Activated T-cell treated with anti-CD3 and anti-CD28 coated beads, Interleukin-2, amount 50 U/mL, for 24 hours (primary cell): ENCODE results near the gene DHRS1.
"Not testable (repeated sequence)": the region's sequence is repeated elsewhere in the genome, so short reads cannot be mapped to it uniquely, and the experiment has no call there.

Experiments used
- DNase-seq: peaks from one replicate; pipeline ENCODE4 v3.0.0-alpha.2; 2020
- H3K27ac Mint-ChIP-seq: 2 replicates; pipeline ENCODE4 v1.8.0; 2020; ENCODE audit warnings: mild to moderate bottlenecking, mixed read lengths
- H3K27me3 Mint-ChIP-seq: 2 replicates; pipeline ENCODE4 v1.8.0; 2020; ENCODE audit warnings: mixed read lengths
- H3K36me3 Mint-ChIP-seq: 2 replicates; pipeline ENCODE4 v1.8.0; 2020; ENCODE audit warnings: low read depth, mixed read lengths
- H3K4me1 Mint-ChIP-seq: 2 replicates; pipeline ENCODE4 v1.8.0; 2020; ENCODE audit warnings: low read depth, mixed read lengths
- H3K4me3 Mint-ChIP-seq: 2 replicates; pipeline ENCODE4 v1.8.0; 2020; ENCODE audit warnings: mild to moderate bottlenecking, moderate library complexity, mixed read lengths
- H3K9me3 Mint-ChIP-seq: 2 replicates; pipeline ENCODE4 v1.8.0; 2020; ENCODE audit warnings: mixed read lengths

DHRS1 gene

GRCh38 chr14:24332268-24332993, 32.9 kb upstream of the DHRS1 start:
- peaks cover 42% of the 10 kb centered on the region for H3K27me3 Mint-ChIP-seq
- H3K9me3 Mint-ChIP-seq: no peaks in the 10 kb centered on the region
- H3K36me3 Mint-ChIP-seq: peaks cover 9% of the 10 kb centered on the region
- H3K4me3 Mint-ChIP-seq: peak overlapping the region; percentile 64
- H3K4me1 Mint-ChIP-seq: peaks cover 46% of the 10 kb centered on the region
- peak; percentile 81 for DNase-seq
- H3K27ac Mint-ChIP-seq: peak overlapping the region; percentile 42

DNA sequence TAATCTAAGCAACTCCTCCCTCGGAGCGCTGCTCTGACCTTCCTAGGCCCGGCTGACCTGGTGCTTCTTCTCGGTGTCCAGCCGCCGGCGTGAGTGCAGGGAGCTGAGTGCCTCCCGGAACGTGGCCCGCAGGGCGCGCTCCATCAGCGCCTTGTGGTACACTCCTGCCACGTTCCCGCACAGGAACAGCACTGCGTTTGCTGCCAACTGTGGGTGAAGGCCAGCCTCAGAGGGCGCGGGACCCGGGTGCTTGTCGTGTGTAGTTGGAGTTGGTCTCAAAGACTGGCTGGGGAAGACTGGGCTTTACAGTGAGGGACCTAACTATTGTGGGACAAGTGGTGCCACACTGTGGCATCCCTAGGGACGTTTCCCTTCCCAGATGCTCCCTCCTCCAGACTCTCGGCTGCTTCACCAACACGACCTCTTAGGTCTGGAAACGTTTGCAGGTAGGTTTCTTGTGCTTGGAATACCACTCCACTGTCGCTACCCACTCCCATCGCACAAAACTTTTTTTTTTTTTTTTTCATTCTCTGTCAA, 32.2 kb upstream of the DHRS1 start:
- DNase-seq: no peak
- peaks cover 42% of the 10 kb centered on the region for H3K27me3 Mint-ChIP-seq
- H3K9me3 Mint-ChIP-seq: no peaks in the 10 kb centered on the region
- peaks cover 48% of the 10 kb centered on the region for H3K4me1 Mint-ChIP-seq
- peak overlapping the region; percentile 64 for H3K4me3 Mint-ChIP-seq
- H3K27ac Mint-ChIP-seq: peak overlapping the region; percentile 42
- peaks cover 6% of the 10 kb centered on the region for H3K36me3 Mint-ChIP-seq

DNA sequence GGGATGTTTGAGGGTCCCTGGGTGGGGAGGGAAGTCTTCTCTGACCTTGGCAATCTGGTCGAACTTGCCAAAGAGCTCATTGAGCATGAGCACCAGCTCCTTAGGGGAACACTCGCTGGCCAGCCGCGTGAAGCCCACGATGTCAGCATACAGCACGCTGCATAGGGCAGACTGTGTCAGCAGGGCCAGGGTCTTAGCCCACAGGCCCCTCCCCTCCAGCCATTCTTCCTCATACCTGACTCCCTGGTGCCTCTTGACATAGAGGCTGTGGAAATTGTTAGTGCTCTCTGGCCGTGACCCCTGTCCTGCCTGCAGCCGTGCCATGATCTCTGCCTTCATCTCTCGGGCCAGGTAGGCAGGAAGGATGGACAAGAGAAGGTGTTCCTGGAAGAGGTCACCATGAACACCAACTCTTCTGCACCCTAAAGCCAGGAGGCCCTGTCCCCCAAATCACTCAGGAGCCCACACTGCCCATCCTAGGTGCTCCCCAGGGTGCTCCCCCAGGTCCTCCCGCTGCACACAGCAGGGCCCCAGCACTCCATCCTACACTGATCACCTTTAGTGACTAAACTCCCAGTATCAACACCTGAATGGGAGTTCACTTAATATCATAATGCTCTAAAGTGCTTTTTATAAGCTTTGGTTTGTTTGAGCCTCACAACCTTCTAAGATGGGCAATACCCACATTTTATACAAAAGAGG, 31.5 kb upstream of the DHRS1 start:
- no peak for DNase-seq
- H3K9me3 Mint-ChIP-seq: no peaks in the 10 kb centered on the region
- H3K4me3 Mint-ChIP-seq: no peak overlapping the region
- H3K27ac Mint-ChIP-seq: no peak overlapping the region
- H3K27me3 Mint-ChIP-seq: peaks cover 39% of the 10 kb centered on the region
- peaks cover 1% of the 10 kb centered on the region for H3K36me3 Mint-ChIP-seq
- H3K4me1 Mint-ChIP-seq: peaks cover 48% of the 10 kb centered on the region

GRCh38 chr14:24329736-24330135, 30.2 kb upstream of the DHRS1 start:
- peak; percentile 63 for DNase-seq
- Mint-ChIP-seq H3K27ac (no peak overlapping the region), H3K9me3 (no peaks in the 10 kb centered on the region), H3K4me3 (no peak overlapping the region), H3K36me3 (no peaks in the 10 kb centered on the region), H3K4me1 (peaks cover 43% of the 10 kb centered on the region), H3K27me3 (peaks cover 25% of the 10 kb centered on the region)

GRCh38 chr14:24329073-24329663, 29.6 kb upstream of the DHRS1 start:
- H3K27ac Mint-ChIP-seq: no peak overlapping the region
- H3K4me1 Mint-ChIP-seq: peaks cover 39% of the 10 kb centered on the region
- DNase-seq: no peak
- no peaks in the 10 kb centered on the region for H3K9me3 Mint-ChIP-seq
- no peak overlapping the region for H3K4me3 Mint-ChIP-seq
- no peaks in the 10 kb centered on the region for H3K36me3 Mint-ChIP-seq
- peaks cover 20% of the 10 kb centered on the region for H3K27me3 Mint-ChIP-seq

DNA sequence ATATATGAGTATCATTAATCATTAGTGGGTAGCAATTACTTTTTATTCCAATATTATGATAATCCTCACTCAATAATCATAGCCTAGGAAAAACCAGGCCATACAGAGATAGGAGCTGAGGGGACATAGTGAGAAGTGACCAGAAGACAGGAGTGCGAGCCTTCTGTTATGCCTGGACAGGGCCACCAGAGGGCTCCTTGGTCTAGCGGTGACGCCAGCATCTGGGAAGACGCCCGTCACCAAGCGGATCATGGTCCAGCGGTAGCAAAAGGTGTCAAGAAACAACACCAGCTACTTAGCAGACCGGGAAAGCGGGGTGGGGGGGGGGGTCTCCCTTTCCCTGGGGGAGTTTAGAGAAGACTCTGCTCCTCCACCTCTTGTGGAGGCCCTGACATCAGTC, 28.3 kb upstream of the DHRS1 start:
- H3K4me3 Mint-ChIP-seq, H3K27ac Mint-ChIP-seq: not testable (repeated sequence)

DNA sequence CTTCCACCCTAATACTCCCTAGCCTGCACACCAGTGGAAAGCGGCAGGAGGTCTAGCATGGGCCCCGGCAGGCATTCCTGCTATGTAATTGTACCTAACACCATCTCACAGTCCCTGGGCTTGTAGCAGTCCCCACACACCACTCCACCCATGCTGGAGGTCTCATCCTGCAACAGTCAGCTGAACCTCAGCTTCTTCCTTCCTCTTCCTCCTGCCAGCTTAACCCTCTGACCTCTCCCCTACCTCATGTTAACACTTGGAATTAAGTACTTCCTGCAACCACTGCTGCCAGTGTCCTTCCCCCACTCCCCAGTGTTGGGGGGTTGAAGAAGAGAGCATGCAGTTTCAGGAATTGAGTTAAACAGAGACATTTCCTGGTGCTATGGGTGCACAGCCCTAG, 27.7 kb upstream of the DHRS1 start:
- Mint-ChIP-seq H3K4me1 (peaks cover 23% of the 10 kb centered on the region), H3K27me3 (peaks cover 3% of the 10 kb centered on the region), H3K27ac (no peak overlapping the region), H3K4me3 (no peak overlapping the region), H3K9me3 (no peaks in the 10 kb centered on the region), H3K36me3 (no peaks in the 10 kb centered on the region)
- DNase-seq: no peak

More for the DNA sequence above, 28.3 kb upstream of the DHRS1 start:
- not testable (repeated sequence) for H3K27me3 Mint-ChIP-seq, DNase-seq, H3K36me3 Mint-ChIP-seq, H3K9me3 Mint-ChIP-seq
- H3K4me1 Mint-ChIP-seq: peaks cover 29% of the 10 kb centered on the region

DNA sequence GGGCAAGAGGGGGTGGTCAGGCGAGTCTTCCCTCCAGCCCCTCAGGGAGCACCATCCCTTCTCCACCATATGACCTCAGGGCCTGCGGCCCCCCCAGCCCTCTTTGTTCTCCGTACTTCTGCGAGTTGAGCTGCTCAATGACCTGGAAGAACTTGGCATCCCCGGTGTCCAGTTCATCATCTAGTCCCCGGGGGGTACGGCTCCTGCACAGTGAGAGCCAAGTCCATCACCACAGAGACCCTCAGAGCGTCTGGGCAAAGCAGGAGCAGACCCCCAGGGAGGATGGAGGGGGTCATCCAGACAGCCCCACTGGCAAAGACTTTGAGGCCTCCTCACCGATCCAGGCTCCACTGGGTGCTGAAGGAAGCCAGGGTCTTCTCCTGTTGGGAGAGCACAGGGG, 26.4 kb upstream of the DHRS1 start:
- peaks cover 16% of the 10 kb centered on the region for H3K4me1 Mint-ChIP-seq
- H3K9me3 Mint-ChIP-seq: no peaks in the 10 kb centered on the region
- no peak overlapping the region for H3K4me3 Mint-ChIP-seq
- H3K27ac Mint-ChIP-seq: no peak overlapping the region
- no peaks in the 10 kb centered on the region for H3K27me3 Mint-ChIP-seq
- H3K36me3 Mint-ChIP-seq: no peaks in the 10 kb centered on the region
- no peak for DNase-seq

DNA sequence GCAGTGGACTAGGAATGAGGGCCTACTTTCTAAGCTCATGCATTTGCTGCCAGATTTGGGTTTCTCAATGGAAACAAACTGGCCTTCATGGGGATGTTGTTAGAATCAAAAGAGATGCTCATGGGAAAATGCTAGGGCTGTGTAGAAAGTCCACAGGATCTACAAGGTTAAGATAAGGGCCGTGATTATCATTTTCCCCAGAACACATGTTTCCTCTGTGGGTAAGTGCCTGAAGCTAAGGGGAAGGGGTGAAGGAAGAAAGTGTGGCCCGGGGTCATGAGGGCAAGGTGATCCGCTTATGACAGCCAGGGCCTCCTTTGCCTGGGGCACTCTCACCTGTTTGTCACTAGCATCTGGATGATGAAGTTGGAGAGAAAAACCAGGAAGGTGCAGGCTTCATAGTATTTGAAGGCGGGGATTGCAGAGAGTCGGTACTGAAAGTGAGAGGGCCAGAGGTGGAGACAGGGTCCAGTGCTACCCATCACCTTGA, 25.5 kb upstream of the DHRS1 start:
- H3K27ac Mint-ChIP-seq: no peak overlapping the region
- H3K4me1 Mint-ChIP-seq: peaks cover 15% of the 10 kb centered on the region
- no peak overlapping the region for H3K4me3 Mint-ChIP-seq

DNA sequence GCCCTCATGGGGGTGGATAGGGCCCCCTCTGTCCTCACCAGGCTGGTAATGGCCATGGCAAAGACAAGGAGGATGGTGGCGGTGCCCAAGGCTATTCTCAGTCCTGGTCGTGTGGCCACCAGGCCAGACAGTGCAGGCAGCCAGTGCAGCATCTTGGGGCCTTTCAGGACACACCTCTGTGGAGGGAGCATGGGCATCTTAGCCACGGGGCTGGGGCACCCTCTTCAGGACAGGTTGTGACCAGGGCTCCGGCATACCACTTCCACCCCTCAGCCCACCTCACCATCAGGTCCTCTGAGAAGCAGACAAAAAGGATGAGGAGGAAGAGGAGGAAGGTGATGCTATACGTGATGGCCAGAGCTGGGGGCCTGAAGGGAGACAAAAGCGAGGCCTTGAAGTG, 24.4 kb upstream of the DHRS1 start:
- Mint-ChIP-seq H3K27ac (no peak overlapping the region), H3K9me3 (no peaks in the 10 kb centered on the region), H3K27me3 (no peaks in the 10 kb centered on the region), H3K4me3 (no peak overlapping the region), H3K36me3 (no peaks in the 10 kb centered on the region), H3K4me1 (peaks cover 4% of the 10 kb centered on the region)
- DNase-seq: no peak

More for the DNA sequence above, 25.5 kb upstream of the DHRS1 start:
- Mint-ChIP-seq H3K9me3 (no peaks in the 10 kb centered on the region), H3K36me3 (no peaks in the 10 kb centered on the region), H3K27me3 (no peaks in the 10 kb centered on the region)
- no peak for DNase-seq

GRCh38 chr14:24323341-24323740, 23.8 kb upstream of the DHRS1 start:
- no peaks in the 10 kb centered on the region for H3K27me3 Mint-ChIP-seq
- H3K36me3 Mint-ChIP-seq: no peaks in the 10 kb centered on the region
- DNase-seq: no peak
- H3K9me3 Mint-ChIP-seq: no peaks in the 10 kb centered on the region
- no peak overlapping the region for H3K4me3 Mint-ChIP-seq
- no peak overlapping the region for H3K27ac Mint-ChIP-seq
- peaks cover 4% of the 10 kb centered on the region for H3K4me1 Mint-ChIP-seq

DNA sequence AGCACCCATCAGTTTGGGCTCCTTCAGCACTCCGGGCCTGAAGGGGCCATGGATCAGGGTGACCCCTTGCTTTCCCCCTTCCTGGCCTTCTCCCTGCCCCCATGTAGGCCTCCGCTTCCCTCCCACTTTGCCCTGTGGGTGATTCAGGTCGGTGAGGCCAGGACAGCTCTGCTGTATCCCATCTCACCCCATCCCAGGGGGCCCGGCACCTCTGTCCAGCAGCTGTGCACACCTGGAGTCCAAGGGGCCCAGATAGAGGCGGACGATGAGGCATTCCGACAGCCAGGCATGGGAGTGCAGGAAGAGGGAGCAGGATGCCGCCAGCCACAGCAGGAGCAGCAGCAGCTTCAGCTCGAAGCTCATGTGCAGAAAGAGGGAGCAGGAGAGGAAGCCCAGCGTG, 23.1 kb upstream of the DHRS1 start:
- Mint-ChIP-seq H3K4me3 (no peak overlapping the region), H3K36me3 (no peaks in the 10 kb centered on the region), H3K27ac (no peak overlapping the region), H3K9me3 (no peaks in the 10 kb centered on the region), H3K4me1 (peaks cover 8% of the 10 kb centered on the region), H3K27me3 (no peaks in the 10 kb centered on the region)
- no peak for DNase-seq

GRCh38 chr14:24321212-24321975, 21.8 kb upstream of the DHRS1 start:
- H3K4me3 Mint-ChIP-seq: no peak overlapping the region
- DNase-seq: no peak
- no peak overlapping the region for H3K27ac Mint-ChIP-seq
- H3K9me3 Mint-ChIP-seq: no peaks in the 10 kb centered on the region
- peaks cover 4% of the 10 kb centered on the region for H3K36me3 Mint-ChIP-seq
- peaks cover 16% of the 10 kb centered on the region for H3K4me1 Mint-ChIP-seq
- H3K27me3 Mint-ChIP-seq: no peaks in the 10 kb centered on the region
